NCI-H2081 (cell line): Measurements from ENCODE around the gene EXTL1.
"Not testable (repeated sequence)": the region's sequence is repeated elsewhere in the genome, so short reads cannot be mapped to it uniquely, and the experiment has no call there.

Source experiments
- DNase-seq, 2 experiments: peaks; one replicate each; lab custom pipeline; 2025; lab: John Stamatoyannopoulos, UW

Gene EXTL1

GRCh38 chr1:26021647-26022403 is at the start of gene EXTL1:
EXTL1 (plus strand) TSS chr1:26021775; CDS start chr1:26022647, 872 bp downstream.
- no peak for DNase-seq

- DNase-seq: no peak
Observed at GRCh38 chr1:25971811-25972180, 49.8 kb upstream of the EXTL1 start.

GRCh38 chr1:25973610-25974321 is 47.8 kb upstream of the EXTL1 start:
- no peak for DNase-seq

- no peak for DNase-seq
Observed at GRCh38 chr1:25977801-25978200, 43.8 kb upstream of the EXTL1 start.

- DNase-seq: no peak
Observed at GRCh38 chr1:25978403-25978802, 43.2 kb upstream of the EXTL1 start.

GRCh38 chr1:25979210-25979609 is 42.4 kb upstream of the EXTL1 start:
- no peak for DNase-seq

- no peak for DNase-seq
Observed at GRCh38 chr1:25985171-25985570, 36.4 kb upstream of the EXTL1 start.

- no peak for DNase-seq
Observed at GRCh38 chr1:25985670-25986069, 35.9 kb upstream of the EXTL1 start.

GRCh38 chr1:25986773-25987172 is 34.8 kb upstream of the EXTL1 start:
- DNase-seq: not testable (repeated sequence)

- no peak for DNase-seq
Observed at GRCh38 chr1:25987951-25988350, 33.6 kb upstream of the EXTL1 start.

- DNase-seq: no peak
Observed at GRCh38 chr1:25989440-25990234, 31.9 kb upstream of the EXTL1 start.

- DNase-seq: no peak
Observed at GRCh38 chr1:25990251-25990650, 31.3 kb upstream of the EXTL1 start.

- DNase-seq: no peak
Observed at GRCh38 chr1:25990702-25991395, 30.7 kb upstream of the EXTL1 start.

- DNase-seq: no peak
Observed at GRCh38 chr1:25991937-25992688, 29.5 kb upstream of the EXTL1 start.

GRCh38 chr1:25992689-25993171 is 28.8 kb upstream of the EXTL1 start:
- no peak for DNase-seq

- DNase-seq: no peak
Observed at GRCh38 chr1:25993197-25993951, 28.2 kb upstream of the EXTL1 start.

GRCh38 chr1:25994402-25995150 is 27.0 kb upstream of the EXTL1 start:
- no peak for DNase-seq

GRCh38 chr1:25996966-25997827 is 24.4 kb upstream of the EXTL1 start:
- no peak for DNase-seq
